ENCODE measurements around the gene VTI1A.

Gene VTI1A

GRCh38 chr10:112756235-112756527 lies 309.2 kb downstream of the VTI1A start:
- H2AFZ ChIP-seq (ENCODE audit: low read depth): no peak overlapping the region
- H3K27ac ChIP-seq: no peak overlapping the region
- H4K20me1 ChIP-seq (ENCODE audit: insufficient read depth): no peaks in the 10 kb centered on the region
- TF ChIP-seq, protein P1, sequence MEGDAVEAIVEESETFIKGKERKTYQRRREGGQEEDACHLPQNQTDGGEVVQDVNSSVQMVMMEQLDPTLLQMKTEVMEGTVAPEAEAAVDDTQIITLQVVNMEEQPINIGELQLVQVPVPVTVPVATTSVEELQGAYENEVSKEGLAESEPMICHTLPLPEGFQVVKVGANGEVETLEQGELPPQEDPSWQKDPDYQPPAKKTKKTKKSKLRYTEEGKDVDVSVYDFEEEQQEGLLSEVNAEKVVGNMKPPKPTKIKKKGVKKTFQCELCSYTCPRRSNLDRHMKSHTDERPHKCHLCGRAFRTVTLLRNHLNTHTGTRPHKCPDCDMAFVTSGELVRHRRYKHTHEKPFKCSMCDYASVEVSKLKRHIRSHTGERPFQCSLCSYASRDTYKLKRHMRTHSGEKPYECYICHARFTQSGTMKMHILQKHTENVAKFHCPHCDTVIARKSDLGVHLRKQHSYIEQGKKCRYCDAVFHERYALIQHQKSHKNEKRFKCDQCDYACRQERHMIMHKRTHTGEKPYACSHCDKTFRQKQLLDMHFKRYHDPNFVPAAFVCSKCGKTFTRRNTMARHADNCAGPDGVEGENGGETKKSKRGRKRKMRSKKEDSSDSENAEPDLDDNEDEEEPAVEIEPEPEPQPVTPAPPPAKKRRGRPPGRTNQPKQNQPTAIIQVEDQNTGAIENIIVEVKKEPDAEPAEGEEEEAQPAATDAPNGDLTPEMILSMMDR (conservative IDR thresholded peaks at IDR 0.05; ENCODE audit: low read depth, low read length): no peak
- no peaks in the 10 kb centered on the region for H3K4me1 ChIP-seq (ENCODE audit: low read depth, poor library complexity, severe bottlenecking)
- H3K4me2 ChIP-seq: no peak overlapping the region
- no peaks in the 10 kb centered on the region for H3K27me3 ChIP-seq (ENCODE audit: insufficient read depth, low read depth)
- no peaks in the 10 kb centered on the region for H3K79me2 ChIP-seq (ENCODE audit: insufficient read depth, low read depth)
- no peaks in the 10 kb centered on the region for H3K36me3 ChIP-seq (ENCODE audit: insufficient read depth)
- no peak overlapping the region for H3K4me3 ChIP-seq (IDR thresholded peaks at IDR 0.05; ENCODE audit: insufficient read depth, low read depth, low read length)
- H3K9ac ChIP-seq: no peak overlapping the region

GRCh38 chr10:112758961-112759360 lies 311.9 kb downstream of the VTI1A start:
- Histone ChIP-seq H3K27me3 (ENCODE audit: insufficient read depth, low read depth) (no peaks in the 10 kb centered on the region), H3K4me3 (IDR thresholded peaks at IDR 0.05; ENCODE audit: insufficient read depth, low read depth, low read length) (no peak overlapping the region), H3K4me1 (ENCODE audit: low read depth, poor library complexity, severe bottlenecking) (no peaks in the 10 kb centered on the region), H3K79me2 (ENCODE audit: insufficient read depth, low read depth) (no peaks in the 10 kb centered on the region), H3K36me3 (ENCODE audit: insufficient read depth) (no peaks in the 10 kb centered on the region), H3K27ac (no peak overlapping the region), H2AFZ (ENCODE audit: low read depth) (no peak overlapping the region), H3K9ac (no peak overlapping the region), H4K20me1 (ENCODE audit: insufficient read depth) (no peaks in the 10 kb centered on the region), H3K4me2 (no peak overlapping the region)
- TF ChIP-seq, protein P1 (conservative IDR thresholded peaks at IDR 0.05; ENCODE audit: low read depth, low read length): no peak

GRCh38 chr10:112759496-112759895 lies 312.5 kb downstream of the VTI1A start:
- Histone ChIP-seq H3K36me3 (ENCODE audit: insufficient read depth) (no peaks in the 10 kb centered on the region), H3K27ac (no peak overlapping the region), H3K9ac (no peak overlapping the region), H4K20me1 (ENCODE audit: insufficient read depth) (no peaks in the 10 kb centered on the region), H3K4me2 (no peak overlapping the region), H3K4me1 (ENCODE audit: low read depth, poor library complexity, severe bottlenecking) (no peaks in the 10 kb centered on the region), H3K27me3 (ENCODE audit: insufficient read depth, low read depth) (no peaks in the 10 kb centered on the region), H3K4me3 (IDR thresholded peaks at IDR 0.05; ENCODE audit: insufficient read depth, low read depth, low read length) (no peak overlapping the region), H2AFZ (ENCODE audit: low read depth) (no peak overlapping the region), H3K79me2 (ENCODE audit: insufficient read depth, low read depth) (no peaks in the 10 kb centered on the region)
- TF ChIP-seq, protein P1 (conservative IDR thresholded peaks at IDR 0.05; ENCODE audit: low read depth, low read length): no peak

DNA sequence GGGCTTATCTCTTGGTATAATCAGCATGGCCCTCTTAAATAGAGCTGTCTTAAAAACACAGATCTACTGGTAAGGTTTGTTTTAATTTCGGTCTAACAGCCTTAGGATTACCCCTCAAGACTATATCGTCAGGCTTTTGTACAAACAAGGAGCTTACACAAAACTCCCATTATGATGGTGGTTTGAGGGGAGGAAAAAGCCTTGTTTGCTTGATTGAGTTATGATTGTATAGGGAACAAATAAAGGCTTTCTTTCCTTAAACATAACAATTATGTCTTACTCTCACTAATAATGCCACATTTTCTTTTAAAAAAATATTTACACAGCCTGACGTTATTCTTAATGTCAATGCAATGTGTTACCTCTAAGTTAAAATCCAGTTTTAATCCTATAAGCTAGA lies 314.2 kb downstream of the VTI1A start:
- TF ChIP-seq, protein P1 (conservative IDR thresholded peaks at IDR 0.05; ENCODE audit: low read depth, low read length): no peak
- Histone ChIP-seq H3K27me3 (ENCODE audit: insufficient read depth, low read depth) (no peaks in the 10 kb centered on the region), H3K9ac (no peak overlapping the region), H2AFZ (ENCODE audit: low read depth) (no peak overlapping the region), H3K4me1 (ENCODE audit: low read depth, poor library complexity, severe bottlenecking) (no peaks in the 10 kb centered on the region), H4K20me1 (ENCODE audit: insufficient read depth) (no peaks in the 10 kb centered on the region), H3K36me3 (ENCODE audit: insufficient read depth) (no peaks in the 10 kb centered on the region), H3K4me3 (IDR thresholded peaks at IDR 0.05; ENCODE audit: insufficient read depth, low read depth, low read length) (no peak overlapping the region), H3K27ac (no peak overlapping the region), H3K79me2 (ENCODE audit: insufficient read depth, low read depth) (no peaks in the 10 kb centered on the region), H3K4me2 (no peak overlapping the region)
